Measurements from ENCODE around the gene PARD3.

PARD3 gene

GRCh38 chr10:34464000-34464399 lies 351.1 kb downstream of the PARD3 start:
- no peak overlapping the region for H3K27ac ChIP-seq
- H3K9me3 ChIP-seq (ENCODE audit: severe bottlenecking), result no peaks in the 10 kb centered on the region
- H3K27me3 ChIP-seq (ENCODE audit: insufficient read depth, low read depth, severe bottlenecking), result no peaks in the 10 kb centered on the region
- no peaks in the 10 kb centered on the region; the same call in 1 of the 2 replicates for H3K36me3 ChIP-seq
- TF ChIP-seq CTCF (IDR thresholded peaks at IDR 0.05; ENCODE audit: low read depth, low read length), result no peak
- H3K4me3 ChIP-seq (ENCODE audit: low read depth, low read length), result no peak overlapping the region
- no peak for DNase-seq

- no peak for DNase-seq
- TF ChIP-seq CTCF (IDR thresholded peaks at IDR 0.05; ENCODE audit: low read depth, low read length), result no peak
- Histone ChIP-seq H3K27me3 (ENCODE audit: insufficient read depth, low read depth, severe bottlenecking) (no peaks in the 10 kb centered on the region), H3K4me3 (ENCODE audit: low read depth, low read length) (no peak overlapping the region), H3K36me3 (no peaks in the 10 kb centered on the region; the same call in 1 of the 2 replicates), H3K27ac (no peak overlapping the region), H3K9me3 (ENCODE audit: severe bottlenecking) (no peaks in the 10 kb centered on the region)
Measured at GRCh38 chr10:34462993-34463392, 352.1 kb downstream of the PARD3 start.

GRCh38 chr10:34462056-34462455 lies 353.0 kb downstream of the PARD3 start:
- Histone ChIP-seq H3K27ac (no peak overlapping the region), H3K9me3 (ENCODE audit: severe bottlenecking) (no peaks in the 10 kb centered on the region), H3K27me3 (ENCODE audit: insufficient read depth, low read depth, severe bottlenecking) (no peaks in the 10 kb centered on the region), H3K36me3 (no peaks in the 10 kb centered on the region), H3K4me3 (ENCODE audit: low read depth, low read length) (no peak overlapping the region)
- no peak for DNase-seq
- no peak for TF ChIP-seq CTCF (IDR thresholded peaks at IDR 0.05; ENCODE audit: low read depth, low read length)

- H3K27ac ChIP-seq, result no peak overlapping the region
- no peaks in the 10 kb centered on the region for H3K36me3 ChIP-seq
- DNase-seq, result no peak
- H3K27me3 ChIP-seq (ENCODE audit: insufficient read depth, low read depth, severe bottlenecking), result no peaks in the 10 kb centered on the region
- TF ChIP-seq CTCF (IDR thresholded peaks at IDR 0.05; ENCODE audit: low read depth, low read length), result no peak
- no peak overlapping the region for H3K4me3 ChIP-seq (ENCODE audit: low read depth, low read length)
- H3K9me3 ChIP-seq (ENCODE audit: severe bottlenecking), result no peaks in the 10 kb centered on the region
Measured at GRCh38 chr10:34454590-34455261, 360.4 kb downstream of the PARD3 start.

GRCh38 chr10:34449836-34450235 lies 365.3 kb downstream of the PARD3 start:
- H3K27ac ChIP-seq, result no peak overlapping the region
- H3K36me3 ChIP-seq, result no peaks in the 10 kb centered on the region
- TF ChIP-seq CTCF (IDR thresholded peaks at IDR 0.05; ENCODE audit: low read depth, low read length), result no peak
- no peak overlapping the region for H3K4me3 ChIP-seq (ENCODE audit: low read depth, low read length)
- H3K27me3 ChIP-seq (ENCODE audit: insufficient read depth, low read depth, severe bottlenecking), result no peaks in the 10 kb centered on the region
- H3K9me3 ChIP-seq (ENCODE audit: severe bottlenecking), result no peaks in the 10 kb centered on the region
- no peak for DNase-seq

- Histone ChIP-seq H3K36me3 (no peaks in the 10 kb centered on the region), H3K27me3 (ENCODE audit: insufficient read depth, low read depth, severe bottlenecking) (no peaks in the 10 kb centered on the region), H3K27ac (no peak overlapping the region), H3K4me3 (ENCODE audit: low read depth, low read length) (no peak overlapping the region), H3K9me3 (ENCODE audit: severe bottlenecking) (no peaks in the 10 kb centered on the region)
- DNase-seq, result no peak
- TF ChIP-seq CTCF (IDR thresholded peaks at IDR 0.05; ENCODE audit: low read depth, low read length), result no peak
Measured at GRCh38 chr10:34446049-34446448, 369.0 kb downstream of the PARD3 start.

All from WERI-Rb-1 (cell line).